ENCODE results near the gene SEMA4C. TPM values are rescaled to one million over a fixed set of nuclear protein-coding genes. Genes with fewer than 3 reads are reported as not detected.

SEMA4C gene
- total and polyA plus RNA-seq, 9 of the 15 experiments (the other 6 are each of a cell fraction or from before 2014, with no cell fraction given): 0.32 to 59.7 (median 23.9) TPM

DNA sequence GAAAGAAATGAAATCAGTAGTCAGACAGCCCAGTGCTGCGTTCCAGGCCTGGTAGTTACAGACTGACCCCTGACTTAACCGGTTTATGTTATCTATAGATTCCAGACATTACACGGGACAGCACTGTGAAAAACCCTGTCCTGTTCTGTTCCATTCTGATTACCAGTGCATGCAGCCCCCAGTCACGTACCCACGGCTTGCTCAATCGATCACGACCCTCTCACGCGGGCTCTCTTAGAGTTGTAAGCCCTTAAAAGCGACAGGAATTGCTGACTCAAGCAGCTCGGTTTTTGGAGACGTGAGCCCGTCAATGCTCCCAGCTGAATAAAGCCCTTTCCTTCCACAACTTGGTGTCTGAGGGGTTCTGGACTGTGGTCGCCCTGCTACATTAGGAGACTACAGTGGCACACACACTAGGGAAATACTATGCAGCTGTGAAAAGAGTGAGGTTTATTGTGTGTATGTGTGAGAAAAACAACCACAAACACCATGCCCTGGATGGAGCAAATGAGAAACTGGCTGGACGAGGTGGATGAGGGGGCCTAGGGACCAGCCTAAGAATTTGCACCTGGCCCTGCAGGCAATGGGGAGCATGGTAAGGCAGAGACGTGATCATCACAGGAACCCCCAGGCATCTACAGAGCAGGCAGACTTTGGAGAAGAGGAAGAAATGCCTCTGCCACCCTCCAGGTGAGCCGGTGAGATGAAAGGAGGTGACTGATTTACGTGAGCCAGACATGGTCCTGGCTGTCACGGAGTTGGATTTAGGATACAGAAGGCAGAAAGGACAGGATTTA lies 49.1 kb upstream of the SEMA4C start (continued):
- no peak for TF ChIP-seq ZNF398 (CRISPR knock-in tag; IDR thresholded peaks at IDR 0.05)
- no peak for TF ChIP-seq ZNF584 (CRISPR knock-in tag; IDR thresholded peaks at IDR 0.05; ENCODE audit: low read depth)
- no peak for TF ChIP-seq E2F5 (CRISPR knock-in tag; IDR thresholded peaks at IDR 0.05)
- TF ChIP-seq FOXA1 (IDR thresholded peaks at IDR 0.05; ENCODE audit: borderline replicate concordance): no peak
- TF ChIP-seq SIX5 (IDR thresholded peaks at IDR 0.05; ENCODE audit: borderline replicate concordance in 1 of 2, insufficient read depth in 1 of 2, low read depth in 1 of 2, low read length in 2 of 2): no peak
- TF ChIP-seq, protein P1, sequence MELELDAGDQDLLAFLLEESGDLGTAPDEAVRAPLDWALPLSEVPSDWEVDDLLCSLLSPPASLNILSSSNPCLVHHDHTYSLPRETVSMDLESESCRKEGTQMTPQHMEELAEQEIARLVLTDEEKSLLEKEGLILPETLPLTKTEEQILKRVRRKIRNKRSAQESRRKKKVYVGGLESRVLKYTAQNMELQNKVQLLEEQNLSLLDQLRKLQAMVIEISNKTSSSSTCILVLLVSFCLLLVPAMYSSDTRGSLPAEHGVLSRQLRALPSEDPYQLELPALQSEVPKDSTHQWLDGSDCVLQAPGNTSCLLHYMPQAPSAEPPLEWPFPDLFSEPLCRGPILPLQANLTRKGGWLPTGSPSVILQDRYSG (tag; conservative IDR thresholded peaks at IDR 0.05; ENCODE audit: low read depth): no peak
- 0 out of 2 replicates have a peak, but pooled peaks have one; percentile 21 for TF ChIP-seq ZEB2 (IDR thresholded peaks at IDR 0.05)
- no peak for TF ChIP-seq ZNF561 (CRISPR knock-in tag; conservative IDR thresholded peaks at IDR 0.05)
- peak; percentile 84 for TF ChIP-seq NFRKB (IDR thresholded peaks at IDR 0.05; ENCODE audit: low read depth)
- TF ChIP-seq, protein P2, sequence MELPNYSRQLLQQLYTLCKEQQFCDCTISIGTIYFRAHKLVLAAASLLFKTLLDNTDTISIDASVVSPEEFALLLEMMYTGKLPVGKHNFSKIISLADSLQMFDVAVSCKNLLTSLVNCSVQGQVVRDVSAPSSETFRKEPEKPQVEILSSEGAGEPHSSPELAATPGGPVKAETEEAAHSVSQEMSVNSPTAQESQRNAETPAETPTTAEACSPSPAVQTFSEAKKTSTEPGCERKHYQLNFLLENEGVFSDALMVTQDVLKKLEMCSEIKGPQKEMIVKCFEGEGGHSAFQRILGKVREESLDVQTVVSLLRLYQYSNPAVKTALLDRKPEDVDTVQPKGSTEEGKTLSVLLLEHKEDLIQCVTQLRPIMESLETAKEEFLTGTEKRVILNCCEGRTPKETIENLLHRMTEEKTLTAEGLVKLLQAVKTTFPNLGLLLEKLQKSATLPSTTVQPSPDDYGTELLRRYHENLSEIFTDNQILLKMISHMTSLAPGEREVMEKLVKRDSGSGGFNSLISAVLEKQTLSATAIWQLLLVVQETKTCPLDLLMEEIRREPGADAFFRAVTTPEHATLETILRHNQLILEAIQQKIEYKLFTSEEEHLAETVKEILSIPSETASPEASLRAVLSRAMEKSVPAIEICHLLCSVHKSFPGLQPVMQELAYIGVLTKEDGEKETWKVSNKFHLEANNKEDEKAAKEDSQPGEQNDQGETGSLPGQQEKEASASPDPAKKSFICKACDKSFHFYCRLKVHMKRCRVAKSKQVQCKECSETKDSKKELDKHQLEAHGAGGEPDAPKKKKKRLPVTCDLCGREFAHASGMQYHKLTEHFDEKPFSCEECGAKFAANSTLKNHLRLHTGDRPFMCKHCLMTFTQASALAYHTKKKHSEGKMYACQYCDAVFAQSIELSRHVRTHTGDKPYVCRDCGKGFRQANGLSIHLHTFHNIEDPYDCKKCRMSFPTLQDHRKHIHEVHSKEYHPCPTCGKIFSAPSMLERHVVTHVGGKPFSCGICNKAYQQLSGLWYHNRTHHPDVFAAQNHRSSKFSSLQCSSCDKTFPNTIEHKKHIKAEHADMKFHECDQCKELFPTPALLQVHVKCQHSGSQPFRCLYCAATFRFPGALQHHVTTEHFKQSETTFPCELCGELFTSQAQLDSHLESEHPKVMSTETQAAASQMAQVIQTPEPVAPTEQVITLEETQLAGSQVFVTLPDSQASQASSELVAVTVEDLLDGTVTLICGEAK (IDR thresholded peaks at IDR 0.05): peak; percentile 14; the same call in 1 of the 2 replicates
- TF ChIP-seq, protein P2 (CRISPR knock-in tag; IDR thresholded peaks at IDR 0.05): no peak
